Measurements from ENCODE around the gene ZNF536.

Gene ZNF536

GRCh38 chr19:30539981-30540380 lies 167.8 kb downstream of the ZNF536 start:
- no peak for DNase-seq

GRCh38 chr19:30540761-30541160 lies 168.6 kb downstream of the ZNF536 start:
- DNase-seq = no peak

DNA sequence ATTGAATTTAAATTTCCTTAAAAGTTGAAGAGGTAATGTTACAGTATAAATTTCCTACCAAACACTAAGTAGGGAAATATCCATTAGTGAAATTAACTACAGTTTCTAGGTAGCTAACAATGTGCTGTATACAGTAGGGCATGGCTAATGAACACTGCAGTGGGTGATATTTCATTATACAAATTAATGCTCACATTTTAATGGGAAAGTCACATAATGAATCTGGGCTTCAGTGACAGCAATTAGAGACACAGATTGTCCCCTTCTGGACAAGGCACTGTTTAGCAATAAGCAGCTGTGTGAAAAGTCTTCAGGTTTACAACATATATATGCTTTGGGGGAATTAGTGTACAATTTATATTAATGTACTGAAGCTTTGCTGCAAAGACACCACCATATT lies 169.4 kb downstream of the ZNF536 start:
- DNase-seq = no peak

DNA sequence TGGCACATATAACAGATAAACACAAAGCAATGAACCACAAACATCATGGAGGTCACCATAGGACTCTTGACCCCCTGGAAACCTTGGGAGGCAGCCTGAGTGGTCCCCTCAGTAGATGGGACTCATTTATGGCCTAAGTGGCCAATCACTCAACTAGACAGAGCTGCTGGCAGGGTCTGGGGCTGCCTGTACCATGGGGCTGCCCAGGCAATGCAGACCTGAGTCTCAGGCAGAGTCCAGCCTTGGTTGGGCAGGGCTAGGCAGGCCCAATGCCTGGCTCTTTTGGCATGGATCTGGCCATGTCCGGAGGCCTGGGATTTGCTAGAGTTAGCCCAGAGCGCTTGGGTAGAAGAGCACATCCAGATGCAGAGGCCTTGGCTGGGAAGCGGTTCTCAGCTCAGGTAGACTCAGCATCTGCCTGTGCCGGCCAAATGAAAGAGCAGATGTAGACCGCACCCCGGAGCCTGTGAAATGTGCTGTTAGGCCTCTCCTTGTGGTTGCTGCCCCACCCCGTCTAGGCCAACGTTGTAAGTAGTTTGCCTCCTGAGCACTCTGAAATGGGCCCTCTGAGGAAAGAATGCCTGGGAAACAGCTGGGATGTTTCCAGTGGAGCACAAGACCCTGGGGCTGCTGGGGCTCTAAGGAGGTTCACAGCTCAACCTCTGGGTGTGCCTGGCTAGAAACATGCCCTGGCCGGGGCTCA lies 171.2 kb downstream of the ZNF536 start:
- no peak for DNase-seq

DNA sequence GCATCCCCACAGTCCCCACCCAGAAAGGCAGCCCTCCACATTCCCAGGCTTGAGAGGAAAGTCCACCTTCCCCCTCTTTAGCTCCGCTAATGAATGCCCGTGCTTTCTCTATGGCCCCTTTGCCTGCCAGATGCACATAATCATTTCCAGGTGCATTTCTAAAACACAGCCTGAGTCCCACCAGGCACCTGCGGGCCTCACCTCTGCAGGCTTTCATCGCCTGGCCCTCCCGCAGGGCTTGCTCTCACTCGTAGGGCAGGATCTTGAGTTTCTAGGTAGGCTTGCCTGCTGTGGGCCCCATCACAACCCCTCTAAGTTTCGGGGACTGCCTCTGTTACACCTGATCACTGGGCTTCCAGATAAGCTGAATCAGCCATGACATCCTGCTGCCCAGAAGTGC lies 173.6 kb downstream of the ZNF536 start:
- no peak for DNase-seq

- DNase-seq = no peak
Measured at GRCh38 chr19:30546332-30546731, 174.1 kb downstream of the ZNF536 start.

GRCh38 chr19:30547246-30547645 lies 175.1 kb downstream of the ZNF536 start:
- no peak for DNase-seq

GRCh38 chr19:30549151-30549550 lies 177.0 kb downstream of the ZNF536 start:
- DNase-seq = no peak

- DNase-seq = no peak
Measured at GRCh38 chr19:30551271-30551670, 179.1 kb downstream of the ZNF536 start.

GRCh38 chr19:30552593-30552992 lies 180.4 kb downstream of the ZNF536 start:
- no peak for DNase-seq

DNA sequence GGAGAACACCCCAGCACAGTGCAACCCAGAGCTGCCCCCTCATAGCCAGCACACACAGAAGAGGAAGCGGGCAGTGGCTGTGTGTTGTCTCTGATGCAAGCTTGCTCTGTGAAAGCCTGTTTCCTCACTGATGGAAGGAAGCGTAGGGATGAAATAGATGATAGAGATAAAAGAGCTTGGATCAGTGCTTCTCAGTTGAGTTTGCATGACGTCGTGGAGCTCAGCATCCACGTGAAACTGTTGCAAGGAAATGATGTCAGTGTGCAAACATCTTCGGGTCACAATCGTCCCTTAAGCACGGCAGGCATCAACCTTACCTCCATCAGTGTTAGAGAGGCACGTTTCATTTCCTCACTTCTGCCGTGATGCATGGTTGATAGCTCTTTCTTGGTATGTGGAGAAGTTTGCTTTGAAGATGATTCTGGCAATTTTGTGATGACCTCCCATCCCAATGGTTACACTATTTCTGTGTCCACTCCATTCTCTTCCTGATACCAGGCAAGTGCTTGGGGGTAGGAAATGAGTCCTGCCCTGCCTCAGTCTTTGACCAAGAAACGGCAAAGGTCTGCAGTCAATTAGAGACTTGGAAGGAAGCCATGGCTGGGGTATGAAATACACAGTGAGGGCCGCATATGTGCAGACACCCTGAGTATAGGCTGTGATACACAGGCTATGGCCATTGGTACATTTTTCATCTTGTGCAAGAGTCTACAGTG lies 183.0 kb downstream of the ZNF536 start:
- no peak for DNase-seq

GRCh38 chr19:30555791-30556110 lies 183.6 kb downstream of the ZNF536 start:
- DNase-seq = no peak

- no peak for DNase-seq
Measured at GRCh38 chr19:30556230-30556711, 184.1 kb downstream of the ZNF536 start.

GRCh38 chr19:30557212-30557611 lies 185.0 kb downstream of the ZNF536 start:
- DNase-seq = no peak

- no peak for DNase-seq
Measured at GRCh38 chr19:30557927-30558557, 185.9 kb downstream of the ZNF536 start.

GRCh38 chr19:30558793-30559192 lies 186.6 kb downstream of the ZNF536 start:
- DNase-seq = no peak

- DNase-seq = no peak
Measured at GRCh38 chr19:30559446-30559845, 187.3 kb downstream of the ZNF536 start.

- no peak for DNase-seq
Measured at GRCh38 chr19:30562981-30563380, 190.8 kb downstream of the ZNF536 start.

DNA sequence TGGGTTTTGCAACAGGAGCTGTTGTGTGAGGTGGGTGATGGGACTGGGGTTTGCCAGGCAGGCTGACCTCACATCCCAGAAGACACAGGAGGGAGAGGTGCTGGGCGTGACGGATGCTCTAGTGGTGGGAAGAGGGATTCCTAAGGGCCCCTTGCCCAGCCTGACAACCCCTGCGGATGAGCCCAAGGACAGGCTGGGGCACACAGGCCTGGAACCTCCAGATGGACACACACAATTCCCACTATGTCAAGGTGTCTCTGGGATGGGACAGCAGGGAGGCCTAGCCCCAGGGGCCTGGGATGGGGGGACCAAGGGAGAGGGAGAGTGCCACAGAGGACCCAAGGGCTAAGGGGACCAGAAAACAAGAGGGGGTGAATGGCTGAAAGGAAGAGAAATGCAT lies 191.5 kb downstream of the ZNF536 start:
- DNase-seq = no peak

- DNase-seq = no peak
Measured at GRCh38 chr19:30564551-30565011, 192.4 kb downstream of the ZNF536 start.

DNA sequence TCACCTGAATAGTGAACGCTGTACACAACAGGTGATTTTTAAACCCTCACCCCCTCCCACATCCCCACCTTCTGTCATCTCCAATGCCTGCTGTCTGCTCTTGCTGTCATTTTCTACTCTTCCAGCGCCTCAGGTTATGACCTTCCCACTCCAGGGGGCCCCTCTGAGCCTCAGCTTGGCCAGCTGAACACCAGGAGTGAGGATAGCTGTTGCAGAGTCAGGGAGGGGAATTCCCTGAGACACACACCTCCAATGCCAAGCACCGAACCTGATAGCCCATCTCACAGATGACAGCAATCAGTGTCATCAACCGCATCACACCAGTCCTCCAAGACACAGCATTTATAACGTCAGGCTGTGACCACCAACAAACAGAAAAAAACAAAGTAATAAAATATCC lies 193.5 kb downstream of the ZNF536 start:
- no peak for DNase-seq

- no peak for DNase-seq
Measured at GRCh38 chr19:30566681-30567420, 194.7 kb downstream of the ZNF536 start.

GRCh38 chr19:30567536-30568232 lies 195.5 kb downstream of the ZNF536 start:
- no peak for DNase-seq

All from stimulated activated CD4-positive, alpha-beta T cell treated with anti-CD3 and anti-CD28 coated beads, Interleukin-4, amount 100 ng/mL, for 4 hours (primary cell).